T follicular helper cell (primary cell): ENCODE measurements around the gene SESTD1.

Source experiments
- DNase-seq: peaks from one replicate; pipeline ENCODE4 v3.0.0-alpha.2; 2020; ENCODE audit warnings: low read depth
- total RNA-seq, 2 experiments: gene quantifications; one replicate each; lab custom pipeline; 2026; lab: John Stamatoyannopoulos, UW

Gene SESTD1, protein sequence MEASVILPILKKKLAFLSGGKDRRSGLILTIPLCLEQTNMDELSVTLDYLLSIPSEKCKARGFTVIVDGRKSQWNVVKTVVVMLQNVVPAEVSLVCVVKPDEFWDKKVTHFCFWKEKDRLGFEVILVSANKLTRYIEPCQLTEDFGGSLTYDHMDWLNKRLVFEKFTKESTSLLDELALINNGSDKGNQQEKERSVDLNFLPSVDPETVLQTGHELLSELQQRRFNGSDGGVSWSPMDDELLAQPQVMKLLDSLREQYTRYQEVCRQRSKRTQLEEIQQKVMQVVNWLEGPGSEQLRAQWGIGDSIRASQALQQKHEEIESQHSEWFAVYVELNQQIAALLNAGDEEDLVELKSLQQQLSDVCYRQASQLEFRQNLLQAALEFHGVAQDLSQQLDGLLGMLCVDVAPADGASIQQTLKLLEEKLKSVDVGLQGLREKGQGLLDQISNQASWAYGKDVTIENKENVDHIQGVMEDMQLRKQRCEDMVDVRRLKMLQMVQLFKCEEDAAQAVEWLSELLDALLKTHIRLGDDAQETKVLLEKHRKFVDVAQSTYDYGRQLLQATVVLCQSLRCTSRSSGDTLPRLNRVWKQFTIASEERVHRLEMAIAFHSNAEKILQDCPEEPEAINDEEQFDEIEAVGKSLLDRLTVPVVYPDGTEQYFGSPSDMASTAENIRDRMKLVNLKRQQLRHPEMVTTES
- 1.9 to 7.8 reads per million in 2 experiments for total RNA-seq

DNA sequence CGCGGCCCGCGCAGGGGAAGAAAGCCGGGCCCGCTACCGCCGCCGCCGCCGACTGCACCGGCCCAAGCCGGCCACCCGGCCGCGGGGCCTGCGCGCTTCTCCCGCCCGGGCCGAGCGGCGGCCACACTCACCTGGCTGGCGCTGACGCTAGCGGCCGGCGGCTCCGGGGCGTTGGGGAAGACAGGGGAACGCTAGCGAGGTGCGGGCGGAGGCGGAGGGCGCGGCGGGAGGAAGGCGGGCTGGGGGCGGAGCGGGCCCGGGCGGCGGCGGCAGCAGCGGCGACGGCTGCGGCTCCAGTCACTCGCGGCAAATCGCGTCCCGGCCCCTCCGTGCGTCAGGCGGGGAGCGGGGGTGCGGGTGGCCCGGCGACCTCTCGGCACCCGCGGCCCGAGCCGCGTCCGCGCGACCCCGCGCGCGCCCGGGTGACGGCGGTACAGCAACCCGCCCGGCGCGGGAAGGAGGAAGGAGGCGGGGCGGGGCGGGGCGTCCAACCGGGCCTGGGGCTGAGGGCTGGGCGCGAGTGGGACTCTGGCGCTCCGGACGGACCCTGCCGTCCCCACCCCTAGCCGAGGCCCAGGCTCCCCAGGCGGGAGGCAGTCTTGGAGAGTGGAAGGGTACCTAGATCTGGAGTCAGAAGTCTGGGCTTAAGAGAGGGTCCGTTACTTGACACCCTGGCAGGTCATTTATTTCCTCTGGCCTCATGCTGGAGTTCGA lies at the start of gene SESTD1:
SESTD1 (minus strand) TSS at position 465 of the 714 bp plus-strand sequence. CDS start 72,991 bp downstream, outside the sequence.
- peak; percentile 33 for DNase-seq

DNA sequence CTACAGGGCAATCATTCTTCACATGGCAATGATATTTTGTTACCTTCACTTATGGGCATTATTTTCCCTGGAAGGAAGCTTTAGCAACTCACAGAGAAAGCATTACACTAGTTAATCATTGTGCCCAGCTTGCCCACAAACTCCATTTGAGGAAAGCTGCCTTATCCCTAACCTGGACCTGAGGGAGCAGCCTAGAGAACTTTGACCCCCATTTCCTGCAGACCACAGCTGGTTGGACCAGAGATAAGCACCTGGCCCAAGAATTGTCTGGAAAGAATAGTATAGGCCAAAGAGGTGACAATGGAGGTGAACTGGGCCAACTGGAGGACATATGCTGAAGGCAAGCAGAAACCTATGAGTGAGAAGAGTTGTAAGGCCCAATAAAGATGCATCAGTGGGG lies 48.4 kb upstream of the SESTD1 start:
- no peak for DNase-seq

DNA sequence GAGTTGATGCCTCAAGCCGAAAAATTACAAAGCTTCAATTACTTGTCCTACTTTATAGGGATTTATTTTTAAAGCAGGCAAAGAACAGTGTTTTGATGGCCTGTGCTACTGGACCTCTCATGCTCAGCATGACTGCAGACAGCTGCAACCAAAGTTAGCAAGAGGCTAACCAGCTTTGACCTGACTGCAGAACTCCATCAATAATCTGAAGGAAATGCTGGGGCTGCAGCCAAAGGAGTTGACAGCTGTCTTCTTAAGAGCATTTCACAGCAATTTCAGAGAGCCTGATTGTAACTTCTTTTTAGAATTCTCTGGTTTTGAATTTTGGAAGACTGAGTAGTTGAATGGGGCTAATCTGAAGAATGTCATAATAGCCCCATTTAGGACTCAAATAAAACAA lies 46.5 kb upstream of the SESTD1 start:
- DNase-seq = no peak

DNA sequence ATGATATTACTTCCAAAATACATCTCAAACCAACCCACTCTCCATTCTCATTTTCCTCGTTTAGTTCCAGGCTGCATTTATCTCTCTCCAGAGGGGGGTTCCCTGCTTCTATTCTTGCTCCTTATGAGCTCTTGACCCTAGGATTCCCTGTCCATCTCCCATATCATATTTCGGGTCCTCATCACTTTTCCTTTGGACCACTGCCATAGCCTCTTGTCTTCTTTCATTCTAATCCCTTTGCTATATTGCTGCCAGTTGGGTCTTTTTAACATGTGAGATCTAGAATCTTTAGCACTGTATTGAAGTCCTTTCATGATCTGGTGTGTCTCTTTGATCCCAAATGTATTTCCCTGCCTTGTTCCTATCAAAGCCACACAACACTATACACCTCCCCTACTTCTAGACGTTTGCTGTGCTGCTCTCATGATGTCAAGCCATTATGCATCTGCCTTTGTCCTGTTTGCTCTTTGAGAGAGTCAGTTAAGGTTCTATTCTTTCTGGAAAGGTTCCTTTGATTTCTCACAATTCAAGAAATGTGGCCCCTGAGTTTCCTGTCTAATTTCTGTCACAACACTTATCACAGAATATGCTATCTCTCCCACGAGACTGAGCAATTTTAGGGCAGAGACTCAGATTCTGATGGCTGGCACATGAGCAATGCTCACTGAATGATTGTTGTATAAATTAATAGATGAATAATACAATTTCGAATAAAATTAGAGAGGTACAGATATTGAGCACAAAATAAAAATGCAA lies 43.2 kb upstream of the SESTD1 start:
- no peak for DNase-seq

DNA sequence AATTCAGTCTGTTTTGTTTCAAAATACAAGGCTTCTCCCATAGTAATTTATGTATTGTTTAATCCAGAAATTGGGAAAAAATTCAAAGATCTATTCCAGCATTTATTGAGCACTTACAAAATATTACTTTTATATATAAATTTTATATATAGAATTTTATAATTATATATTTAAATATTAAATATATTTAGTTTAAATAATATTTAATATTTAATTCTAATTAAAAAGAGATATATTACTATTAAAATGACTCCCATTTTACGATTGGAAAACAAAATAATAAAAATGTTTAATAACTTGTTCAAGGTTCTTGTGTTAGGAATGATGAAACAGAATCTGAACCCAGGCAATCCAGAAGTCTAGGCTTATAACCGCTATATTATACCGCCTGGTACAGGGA lies 40.5 kb upstream of the SESTD1 start:
- no peak for DNase-seq

DNA sequence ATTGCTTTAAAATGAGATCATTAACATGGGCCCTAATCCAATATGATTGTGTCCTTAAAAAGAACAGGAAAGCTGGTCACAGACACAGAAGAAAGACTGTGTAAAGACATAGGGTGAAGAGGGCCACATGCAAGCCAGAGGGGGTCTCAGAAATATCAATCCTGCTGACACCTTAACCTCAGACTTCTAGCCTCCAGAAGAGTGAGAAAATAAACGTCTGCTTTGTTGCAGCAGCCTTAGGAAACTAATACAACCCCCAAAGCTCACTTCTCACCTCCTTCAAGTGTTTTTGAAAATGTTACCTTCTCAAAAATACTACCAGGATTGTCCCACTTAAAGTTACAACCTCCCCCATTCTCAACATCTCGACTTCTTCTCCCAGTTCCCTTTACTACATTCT lies 39.8 kb upstream of the SESTD1 start:
- no peak for DNase-seq

DNA sequence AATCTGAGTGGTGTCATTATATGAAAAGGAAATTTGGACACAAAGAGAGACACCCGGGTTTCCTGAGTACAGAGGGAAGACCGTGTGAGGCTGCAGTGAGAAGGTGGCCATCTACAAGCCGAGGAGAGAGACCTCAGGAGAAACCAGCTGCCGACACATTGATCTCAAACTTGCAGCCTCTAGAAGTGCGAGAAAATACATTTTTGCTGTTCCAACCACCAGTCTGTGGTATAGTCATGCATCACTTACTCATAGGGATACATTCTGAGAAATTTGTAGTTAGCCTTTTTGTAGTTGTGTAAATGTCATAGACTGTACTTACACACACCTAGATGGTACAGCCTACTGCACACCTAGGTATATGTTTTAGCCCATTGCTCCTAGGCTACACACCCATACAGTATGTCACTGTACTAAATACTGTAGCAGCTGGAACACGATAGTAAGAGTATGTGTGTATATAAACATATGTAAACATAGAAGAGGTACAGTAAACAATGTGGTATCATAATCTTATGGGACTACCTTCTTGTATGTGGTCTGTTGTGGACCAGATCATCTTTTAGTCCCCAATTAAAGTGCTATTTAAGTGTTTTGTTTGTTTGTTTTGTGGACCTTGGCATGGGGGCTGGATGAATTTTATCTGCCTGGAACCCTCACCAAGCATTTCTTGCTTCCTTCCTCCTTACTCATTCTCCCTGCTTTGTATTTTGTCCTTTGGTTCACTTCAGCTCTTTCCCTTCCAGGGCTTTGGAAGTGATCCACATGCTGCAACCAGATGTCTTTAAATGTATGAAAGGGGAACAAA lies 38.3 kb upstream of the SESTD1 start:
- no peak for DNase-seq

DNA sequence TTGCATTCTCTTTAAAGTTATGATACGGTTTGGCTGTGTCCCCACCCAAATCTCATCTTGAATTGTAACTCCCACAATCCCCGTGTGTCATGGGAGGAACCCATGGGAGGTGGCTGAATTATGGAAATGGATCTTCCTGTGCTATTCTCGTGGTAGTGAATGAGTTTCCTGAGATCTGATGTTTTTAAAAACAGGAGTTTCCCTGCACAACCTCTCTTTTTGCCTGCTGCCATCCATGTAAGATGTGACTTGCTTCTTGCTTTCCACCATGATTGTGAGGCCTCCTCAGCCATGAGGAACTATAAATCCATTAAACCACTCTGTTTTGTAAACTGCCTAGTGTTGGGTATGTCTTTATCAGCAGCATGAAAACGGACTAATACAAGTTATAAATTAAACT lies 37.5 kb upstream of the SESTD1 start:
- DNase-seq = no peak

DNA sequence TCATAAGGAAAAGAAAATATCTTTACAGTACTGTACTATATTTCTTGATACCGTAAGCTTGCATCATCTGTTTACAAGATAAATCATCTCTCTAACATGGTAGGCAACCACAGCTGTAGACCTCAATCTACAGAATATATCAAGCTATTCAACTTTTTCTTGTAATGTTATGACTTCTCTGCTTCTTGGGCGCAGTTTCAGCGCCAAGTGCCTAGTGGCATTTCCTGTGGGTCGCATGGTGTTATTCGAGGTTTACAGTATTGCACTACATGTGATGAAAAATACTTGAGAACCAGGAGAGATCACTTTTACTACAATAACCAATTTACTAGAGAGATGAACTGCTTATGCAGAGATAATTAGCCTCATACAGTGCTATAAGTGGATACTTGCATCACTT lies 34.0 kb upstream of the SESTD1 start:
- no peak for DNase-seq

DNA sequence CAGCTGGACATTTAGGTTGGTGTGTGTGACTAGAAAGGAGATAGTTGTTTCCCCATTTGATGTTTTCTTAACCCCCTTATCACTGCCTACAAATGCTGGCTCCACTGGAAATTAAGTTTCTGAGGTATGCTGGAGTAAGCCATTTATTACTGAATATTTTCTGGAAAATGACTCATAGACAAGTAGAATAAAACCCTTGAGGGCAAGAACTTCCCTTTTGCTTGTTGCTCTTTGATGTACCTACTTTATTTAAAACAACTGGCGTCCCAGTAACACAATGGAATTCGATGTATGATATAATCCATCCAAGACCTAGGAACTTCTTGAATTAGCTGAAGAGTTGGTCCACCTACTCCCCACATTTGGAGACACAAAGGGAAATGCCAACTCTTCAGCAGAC lies 33.3 kb upstream of the SESTD1 start:
- DNase-seq = no peak

DNA sequence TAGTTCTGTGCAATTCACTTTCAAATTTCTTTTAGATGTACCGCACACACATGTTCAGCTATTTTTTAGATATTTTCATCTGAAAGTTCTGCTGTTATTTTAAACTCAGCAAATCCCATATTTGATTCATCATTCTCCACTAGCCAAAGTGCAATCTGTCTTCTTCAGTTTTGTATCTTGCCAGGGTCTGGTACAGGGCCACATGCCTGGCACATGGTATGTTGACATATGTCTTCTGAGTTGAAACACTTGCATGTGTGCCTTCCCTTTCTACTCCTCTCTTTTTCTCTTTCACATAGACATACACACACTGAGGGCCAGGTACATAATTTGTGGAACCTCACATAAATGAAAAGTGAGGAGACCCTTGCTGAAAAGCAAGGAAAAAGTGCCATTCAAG lies 25.7 kb upstream of the SESTD1 start:
- no peak for DNase-seq

DNA sequence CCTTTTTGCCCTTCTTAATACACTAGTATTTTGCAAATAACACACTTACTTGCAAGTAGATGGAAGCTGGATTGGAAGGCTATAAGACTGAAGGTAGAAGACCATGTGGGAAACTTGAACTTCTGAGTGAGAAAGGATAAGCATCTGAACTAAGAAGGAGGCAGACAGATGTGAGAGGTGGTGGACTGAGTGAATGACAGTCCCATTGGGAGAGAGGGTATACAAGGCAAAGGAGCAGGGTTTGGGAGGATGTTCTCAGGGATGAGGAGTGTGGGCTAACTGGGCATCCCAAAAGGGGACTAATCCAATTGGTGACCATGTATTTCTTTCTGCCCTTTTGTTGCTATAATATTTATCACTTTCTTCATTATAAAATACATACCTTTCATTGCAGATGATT lies 20.4 kb upstream of the SESTD1 start:
- DNase-seq = no peak

DNA sequence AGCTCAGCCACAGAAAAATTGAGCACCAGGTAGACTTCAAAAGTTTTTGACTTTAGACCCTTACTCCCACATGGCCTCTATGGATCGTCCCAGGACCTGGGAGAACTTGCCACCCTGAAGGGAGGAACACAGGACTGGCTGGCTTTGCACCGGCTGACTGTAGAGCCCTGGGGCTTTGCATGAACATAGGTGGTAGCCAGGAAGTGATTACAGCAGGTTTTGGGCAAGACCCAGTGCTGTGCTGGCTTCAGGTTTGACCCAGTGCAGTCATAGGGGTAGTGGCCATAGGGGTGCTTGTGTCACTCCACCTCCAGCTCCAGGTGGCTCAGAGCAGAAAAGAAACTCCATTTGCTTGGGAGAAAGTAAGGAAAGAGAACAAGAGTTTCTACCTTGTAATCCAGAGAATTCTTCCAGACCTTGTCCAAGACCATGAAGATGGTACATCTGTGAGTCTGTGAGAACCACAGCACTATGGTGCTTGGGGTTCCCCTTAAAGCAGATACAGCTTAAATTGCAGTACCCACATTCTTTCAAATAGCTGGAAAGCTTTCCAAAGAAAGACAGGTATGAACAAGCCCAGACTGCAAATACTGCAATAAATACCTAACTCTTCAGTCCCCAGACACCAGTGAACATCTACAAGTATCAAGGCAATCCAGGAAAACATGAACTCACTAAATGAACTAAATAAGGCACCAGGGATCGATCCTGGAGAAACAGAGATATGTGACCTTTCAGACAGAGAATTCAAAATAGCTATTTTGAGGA lies 13.0 kb upstream of the SESTD1 start:
- no peak for DNase-seq

DNA sequence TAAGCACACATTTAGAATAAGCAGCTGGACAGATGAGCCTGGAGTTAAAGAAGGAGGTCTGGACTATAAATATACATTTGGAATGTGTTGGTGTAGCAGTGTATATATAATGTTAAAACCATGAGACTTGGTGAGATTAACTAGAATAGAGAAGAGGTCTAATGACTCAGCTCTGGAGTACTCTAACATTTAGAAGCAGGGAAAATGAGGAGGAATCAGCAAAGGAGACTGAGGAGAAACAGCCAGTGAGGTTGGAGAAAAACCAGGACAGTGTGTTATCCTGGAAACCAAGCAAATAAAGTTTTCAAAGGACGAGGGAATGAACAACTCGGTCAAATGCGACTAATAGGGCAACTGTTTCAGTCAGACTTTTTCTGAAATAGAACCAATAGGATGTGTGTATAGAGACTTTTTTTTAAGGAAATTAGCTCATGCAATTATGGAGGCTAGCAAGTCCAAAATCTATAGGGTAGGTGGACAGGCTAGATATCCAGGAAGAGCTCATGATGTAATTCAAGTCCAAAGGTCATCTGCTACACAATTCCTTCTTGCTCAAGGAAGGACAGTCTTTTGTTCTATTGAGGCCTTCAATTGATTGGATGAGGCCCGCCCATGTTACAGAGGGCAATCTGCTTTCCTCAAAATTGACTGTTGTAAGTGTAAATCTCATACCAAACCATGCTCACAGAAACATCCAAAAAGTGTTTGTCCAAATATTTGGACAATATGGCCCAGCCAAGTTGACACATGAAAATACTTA lies 10.8 kb upstream of the SESTD1 start:
- DNase-seq = no peak

DNA sequence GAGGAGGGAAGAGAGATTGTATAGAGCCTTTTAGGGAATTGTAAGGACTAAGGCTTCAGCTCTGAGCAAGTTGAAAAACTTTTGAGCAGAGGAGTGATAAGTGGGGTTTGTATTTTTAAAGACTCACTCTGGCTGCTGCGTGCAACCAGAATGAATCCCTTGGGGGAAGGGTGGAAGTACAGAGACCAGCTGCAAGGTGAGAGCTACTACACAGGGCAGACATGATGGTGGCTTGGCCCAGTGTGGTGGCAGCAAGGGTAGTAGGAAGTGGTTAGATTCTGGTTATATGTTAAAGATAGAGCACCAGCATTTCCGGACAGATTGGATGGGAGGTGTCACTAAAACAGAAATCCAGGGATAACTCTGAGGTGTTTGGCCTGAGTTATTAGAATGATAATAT lies 10.1 kb upstream of the SESTD1 start:
- no peak for DNase-seq

DNA sequence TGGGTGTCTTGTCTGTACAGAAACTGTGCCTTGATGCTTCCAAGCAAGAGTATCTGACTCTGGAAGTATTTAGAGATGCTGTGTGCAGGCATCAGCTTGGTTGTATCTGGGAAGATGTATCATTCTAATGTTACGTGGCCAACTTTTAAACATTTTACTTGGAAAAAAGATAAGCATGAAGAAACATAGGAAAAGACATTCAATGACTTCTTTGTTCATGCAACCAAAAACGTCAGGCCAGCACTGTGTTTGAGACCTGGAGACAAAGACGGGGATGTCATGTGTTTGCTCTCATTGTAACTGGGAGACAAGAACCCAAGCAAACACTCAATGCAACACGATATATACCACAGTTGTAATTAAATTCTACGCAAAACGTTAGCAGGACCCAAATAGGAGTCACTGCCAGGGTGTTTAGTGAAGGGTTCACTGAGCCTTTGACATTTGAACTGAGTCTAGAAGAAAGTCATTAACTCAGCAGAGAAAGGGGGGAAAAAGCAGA lies 8.9 kb upstream of the SESTD1 start:
- DNase-seq = no peak

DNA sequence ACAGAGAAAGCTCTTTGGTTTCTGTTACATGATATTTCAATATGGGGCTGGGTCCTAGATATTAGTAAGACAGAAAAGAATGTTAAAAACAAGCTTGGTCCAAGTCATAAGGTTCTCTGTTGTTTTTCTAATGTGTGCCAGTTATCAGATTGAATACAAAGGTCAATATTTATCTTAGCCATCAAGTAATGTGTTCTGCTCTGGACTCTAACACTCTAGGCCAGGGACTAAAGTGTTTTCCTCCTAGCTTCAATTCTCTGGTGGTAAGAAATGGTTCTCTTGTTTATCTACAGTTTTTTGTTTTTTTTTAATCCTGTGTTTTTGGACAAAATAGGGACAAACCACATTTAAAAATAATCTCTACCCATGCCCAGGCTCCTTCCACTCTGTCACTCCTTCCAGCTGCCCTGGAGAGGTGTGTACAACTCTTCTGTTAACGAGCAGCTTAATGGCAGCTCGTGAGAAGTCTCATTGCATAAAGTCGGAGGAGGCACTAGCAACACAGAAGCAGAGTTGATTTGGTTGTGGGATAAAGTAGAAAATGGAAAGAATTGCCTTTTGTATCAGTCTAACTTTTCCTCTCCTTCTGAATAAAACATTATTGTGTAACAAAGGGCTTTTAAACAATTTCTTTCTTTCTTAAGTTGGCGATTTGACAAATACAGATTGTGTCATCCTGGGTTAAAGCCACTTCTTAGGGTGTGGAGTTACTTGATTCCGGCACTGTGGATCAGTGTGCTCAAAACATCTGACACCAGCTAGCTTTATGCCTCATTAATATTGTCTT lies 8.0 kb upstream of the SESTD1 start:
- DNase-seq = no peak

DNA sequence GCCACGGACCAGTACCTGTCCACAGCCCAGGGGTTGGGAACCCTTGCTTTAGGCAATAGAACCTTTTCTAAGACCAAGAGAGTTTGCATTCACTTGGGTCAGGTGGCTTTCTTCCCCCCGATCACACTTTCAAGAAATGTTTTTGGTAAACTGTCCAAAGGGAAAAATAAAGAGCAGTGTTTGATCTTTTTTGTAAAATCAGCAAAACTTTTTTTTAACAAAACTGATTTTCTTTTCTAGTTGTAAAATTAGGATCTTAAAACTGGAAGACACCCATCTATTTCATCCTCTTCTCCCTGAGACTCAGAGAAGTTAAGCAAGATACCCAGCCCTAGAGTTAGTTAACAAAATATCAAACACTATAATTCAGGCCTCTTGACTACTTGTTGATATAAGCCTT lies 6.1 kb upstream of the SESTD1 start:
- no peak for DNase-seq
